Measurements from ENCODE around the gene GNB1L. TPM values are rescaled to one million over a fixed set of nuclear protein-coding genes. Genes with fewer than 3 reads are reported as not detected.

GNB1L gene
- total and polyA plus RNA-seq, 2 donors (not counting 1 experiment from before 2014, with no cell fraction given): 6.6 to 12.1 TPM

- ChIA-PET CTCF (interaction anchor here (1.7 kb wide), 1 partner anchor 25 kb away, joined by 7 read pairs; no protein-coding TSS in a partner anchor), POLR2A (no interaction called here)
- Mint-ChIP-seq H3K4me3 (no peak overlapping the region), H3K27ac (no peak overlapping the region), H3K9me3 (ENCODE audit: insufficient read depth) (no peaks in the 10 kb centered on the region), H3K4me1 (peaks cover 16% of the 10 kb centered on the region), H3K27me3 (no peaks in the 10 kb centered on the region)
- H3K9ac ChIP-seq (ENCODE audit: low read length): no peak overlapping the region
- H3K9me3 ChIP-seq (ENCODE audit: control extremely low read depth in 1 of 3, control insufficient read depth in 2 of 3, insufficient read depth in 1 of 3, low read length in 2 of 3): no peaks in the 10 kb centered on the region
- H3K79me2 ChIP-seq (ENCODE audit: control insufficient read depth, insufficient read depth, low read length): no peaks in the 10 kb centered on the region
- intact Hi-C loops (cut with micrococcal nuclease): no loop called here
- no peak overlapping the region for H2AFZ ChIP-seq (ENCODE audit: insufficient read depth, low read depth, low read length, poor library complexity, severe bottlenecking)
- no peak overlapping the region for H3K4me3 ChIP-seq (ENCODE audit: control extremely low read depth in 1 of 5, extremely low read depth in 1 of 5, insufficient read depth in 1 of 5, low read depth in 2 of 5, low read length in 4 of 5)
- H3K4me2 ChIP-seq (replicated peaks; ENCODE audit: low read depth, low read length, poor library complexity, severe bottlenecking): no peak overlapping the region
- H3K4me1 ChIP-seq (ENCODE audit: control insufficient read depth in 2 of 2, insufficient read depth in 2 of 2, low read length in 2 of 2): peaks cover 14 to 19% of the 10 kb centered on the region in 2 donors
- DNase-seq: no peak
- H3K36me3 ChIP-seq (replicated peaks in 1 of 2; ENCODE audit: control extremely low read depth in 1 of 2, control insufficient read depth in 1 of 2, extremely low read depth in 1 of 2, insufficient read depth in 2 of 2, low read length in 1 of 2): no peaks in the 10 kb centered on the region
- no peak for ATAC-seq (ENCODE audit: low read depth)
- no peaks in the 10 kb centered on the region for H3K27me3 ChIP-seq (replicated peaks in 1 of 4; ENCODE audit: control extremely low read depth in 1 of 4, control insufficient read depth in 3 of 4, insufficient read depth in 4 of 4, low read length in 3 of 4)
- H4K20me1 ChIP-seq (ENCODE audit: control insufficient read depth, insufficient read depth, low read length, poor library complexity, severe bottlenecking): no peaks in the 10 kb centered on the region
- 91% methylated on average over 26 of the region's 26 CpGs for WGBS (ENCODE audit: insufficient coverage)
- TF ChIP-seq, protein P1, sequence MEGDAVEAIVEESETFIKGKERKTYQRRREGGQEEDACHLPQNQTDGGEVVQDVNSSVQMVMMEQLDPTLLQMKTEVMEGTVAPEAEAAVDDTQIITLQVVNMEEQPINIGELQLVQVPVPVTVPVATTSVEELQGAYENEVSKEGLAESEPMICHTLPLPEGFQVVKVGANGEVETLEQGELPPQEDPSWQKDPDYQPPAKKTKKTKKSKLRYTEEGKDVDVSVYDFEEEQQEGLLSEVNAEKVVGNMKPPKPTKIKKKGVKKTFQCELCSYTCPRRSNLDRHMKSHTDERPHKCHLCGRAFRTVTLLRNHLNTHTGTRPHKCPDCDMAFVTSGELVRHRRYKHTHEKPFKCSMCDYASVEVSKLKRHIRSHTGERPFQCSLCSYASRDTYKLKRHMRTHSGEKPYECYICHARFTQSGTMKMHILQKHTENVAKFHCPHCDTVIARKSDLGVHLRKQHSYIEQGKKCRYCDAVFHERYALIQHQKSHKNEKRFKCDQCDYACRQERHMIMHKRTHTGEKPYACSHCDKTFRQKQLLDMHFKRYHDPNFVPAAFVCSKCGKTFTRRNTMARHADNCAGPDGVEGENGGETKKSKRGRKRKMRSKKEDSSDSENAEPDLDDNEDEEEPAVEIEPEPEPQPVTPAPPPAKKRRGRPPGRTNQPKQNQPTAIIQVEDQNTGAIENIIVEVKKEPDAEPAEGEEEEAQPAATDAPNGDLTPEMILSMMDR (IDR thresholded peaks at IDR 0.05): no peak
- TF ChIP-seq EZH2 (IDR thresholded peaks at IDR 0.05; ENCODE audit: borderline replicate concordance, insufficient read depth, low read depth, low read length, poor library complexity, severe bottlenecking): no peak
- H3K27ac ChIP-seq (ENCODE audit: low read length in 2 of 2): no peak overlapping the region
Observed at GRCh38 chr22:19884954-19885751, 30.5 kb upstream of the GNB1L start.

Data from B cell (primary cell).